AG08396 (cell line): ENCODE measurements around the gene CYLD.
A peak's percentile ranks its signal among the peaks of the same experiment; 100 is the strongest.

ENCODE experiments used
- DNase-seq: peaks from one replicate; pipeline ENCODE4 v3.0.0; 2012; ENCODE audit warnings: low spot score, mixed read lengths

Gene CYLD

DNA sequence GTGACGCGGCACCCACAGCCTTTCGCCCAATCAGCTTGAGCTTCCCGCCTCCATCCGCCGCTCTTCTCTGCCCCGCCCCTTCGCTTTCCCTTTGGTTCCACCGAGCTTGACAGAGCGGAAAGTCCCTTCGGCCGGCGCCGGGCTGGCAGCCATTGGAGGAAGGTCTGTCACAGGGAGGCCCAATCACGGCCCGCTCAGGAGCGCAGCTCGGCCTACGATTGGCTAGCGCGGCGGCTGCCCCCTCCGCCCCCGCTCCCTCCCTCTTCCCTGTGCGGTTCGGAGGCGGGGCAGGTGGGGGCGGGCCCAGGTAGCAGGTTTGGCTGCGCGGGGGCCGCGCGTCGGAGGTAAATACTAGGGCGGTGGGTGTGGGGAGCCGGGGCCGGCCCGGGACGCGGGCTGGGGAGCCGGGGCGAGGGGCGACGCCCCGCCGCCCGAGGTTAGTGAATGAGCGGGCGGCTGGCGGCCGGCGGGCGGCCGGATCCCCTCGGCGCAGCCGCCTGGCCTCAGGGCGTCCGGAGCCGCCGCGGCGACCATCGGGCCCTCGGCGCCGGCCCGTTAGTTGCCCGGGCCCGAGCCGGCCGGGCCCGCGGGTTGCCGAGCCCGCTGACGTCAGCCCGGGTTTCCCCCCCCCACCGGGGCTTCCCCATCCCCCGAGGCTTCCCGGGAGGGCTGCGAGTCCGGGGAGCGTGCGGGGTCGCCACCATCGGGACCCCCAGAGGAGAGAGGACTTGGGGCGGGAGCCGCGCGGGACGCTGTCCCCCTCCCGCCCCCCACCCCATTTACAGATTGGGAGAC, at the start of gene CYLD:
CYLD (plus strand) TSS at position 306 of the 795 bp plus-strand sequence. CDS start 7,613 bp downstream, outside the sequence.
- DNase-seq, result peak; percentile 98

DNA sequence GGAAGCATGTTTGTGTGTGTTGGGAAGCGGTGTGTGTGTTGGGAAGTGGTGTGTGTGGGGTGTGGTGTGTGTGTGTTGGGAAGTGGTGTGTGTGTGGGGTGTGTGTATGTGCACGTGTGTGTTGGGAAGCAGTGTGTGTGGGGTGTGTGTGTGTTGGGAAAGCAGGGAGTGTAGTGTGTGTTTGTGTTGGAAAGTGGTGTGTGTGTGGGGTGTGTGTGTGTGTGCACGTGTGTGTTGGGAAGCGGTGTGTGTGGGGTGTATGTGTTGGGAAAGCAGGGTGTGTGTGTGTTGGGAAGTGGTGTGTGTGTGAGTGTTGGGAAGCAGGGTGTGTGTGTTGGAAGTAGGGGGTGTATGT, 49.3 kb upstream of the CYLD start:
- DNase-seq, result no peak

DNA sequence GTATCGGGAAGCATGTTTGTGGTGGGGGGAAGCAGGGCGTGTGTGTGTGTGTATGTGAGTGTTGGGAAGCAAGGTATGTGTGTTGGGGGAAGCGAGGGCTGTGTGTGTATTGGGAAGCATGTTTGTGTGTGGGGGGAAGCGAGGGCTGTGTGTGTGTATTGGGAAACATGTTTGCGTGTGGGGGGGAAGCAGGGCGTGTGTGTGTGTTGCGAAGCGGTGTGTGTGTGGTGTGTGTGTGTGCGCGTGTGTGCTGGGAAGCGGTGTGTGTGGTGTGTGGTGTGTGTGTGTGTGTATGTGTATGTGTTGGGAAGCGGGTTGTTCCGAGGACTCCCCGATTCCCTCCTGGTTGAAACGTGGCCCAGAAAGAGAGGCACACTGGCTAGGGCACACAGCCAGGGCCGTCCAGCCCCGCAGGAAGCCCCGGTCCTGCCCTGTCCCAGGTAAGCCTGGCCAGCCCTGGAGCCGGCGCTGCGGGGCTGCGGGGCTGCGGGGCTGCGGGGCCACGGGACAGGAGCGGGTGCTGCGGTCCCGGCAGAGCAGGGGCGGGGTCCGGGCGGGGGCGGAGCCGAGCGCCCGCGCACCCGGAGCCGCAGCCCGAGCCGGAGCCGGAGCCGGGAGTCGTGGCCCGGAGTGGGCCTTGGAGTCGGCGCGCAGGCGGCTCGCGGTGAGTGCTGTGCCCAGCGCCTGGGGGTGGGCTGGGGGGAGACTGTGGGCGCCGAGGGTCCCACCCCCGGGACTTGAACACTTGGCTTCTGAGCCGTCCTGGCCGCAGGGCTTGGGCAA, 48.7 kb upstream of the CYLD start, which contains the start of gene NOD2:
NOD2 (plus strand) TSS at position 608 of the 783 bp plus-strand sequence. CDS start 5,890 bp downstream, outside the sequence.
- DNase-seq, result peak; percentile 78

DNA sequence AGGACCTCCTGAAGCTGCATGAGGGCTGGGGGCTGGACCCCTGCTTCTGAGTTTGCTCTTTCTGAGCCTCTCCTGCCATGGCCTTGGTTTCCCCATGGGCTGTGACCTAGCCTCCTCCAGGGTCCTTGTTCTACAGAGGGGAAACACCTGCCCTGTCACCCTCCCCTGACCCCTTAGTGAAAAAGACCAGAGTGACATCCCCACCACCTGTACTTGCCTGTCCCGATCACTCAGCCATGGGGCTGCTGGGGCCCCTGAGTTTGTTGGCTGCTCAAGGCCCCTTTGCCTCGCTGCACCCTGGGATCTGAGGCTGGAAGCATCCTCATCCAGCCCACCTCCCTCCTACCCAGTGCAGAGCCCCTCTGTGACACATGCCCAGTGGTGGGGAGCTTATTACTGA, 47.7 kb upstream of the CYLD start:
- no peak for DNase-seq

DNA sequence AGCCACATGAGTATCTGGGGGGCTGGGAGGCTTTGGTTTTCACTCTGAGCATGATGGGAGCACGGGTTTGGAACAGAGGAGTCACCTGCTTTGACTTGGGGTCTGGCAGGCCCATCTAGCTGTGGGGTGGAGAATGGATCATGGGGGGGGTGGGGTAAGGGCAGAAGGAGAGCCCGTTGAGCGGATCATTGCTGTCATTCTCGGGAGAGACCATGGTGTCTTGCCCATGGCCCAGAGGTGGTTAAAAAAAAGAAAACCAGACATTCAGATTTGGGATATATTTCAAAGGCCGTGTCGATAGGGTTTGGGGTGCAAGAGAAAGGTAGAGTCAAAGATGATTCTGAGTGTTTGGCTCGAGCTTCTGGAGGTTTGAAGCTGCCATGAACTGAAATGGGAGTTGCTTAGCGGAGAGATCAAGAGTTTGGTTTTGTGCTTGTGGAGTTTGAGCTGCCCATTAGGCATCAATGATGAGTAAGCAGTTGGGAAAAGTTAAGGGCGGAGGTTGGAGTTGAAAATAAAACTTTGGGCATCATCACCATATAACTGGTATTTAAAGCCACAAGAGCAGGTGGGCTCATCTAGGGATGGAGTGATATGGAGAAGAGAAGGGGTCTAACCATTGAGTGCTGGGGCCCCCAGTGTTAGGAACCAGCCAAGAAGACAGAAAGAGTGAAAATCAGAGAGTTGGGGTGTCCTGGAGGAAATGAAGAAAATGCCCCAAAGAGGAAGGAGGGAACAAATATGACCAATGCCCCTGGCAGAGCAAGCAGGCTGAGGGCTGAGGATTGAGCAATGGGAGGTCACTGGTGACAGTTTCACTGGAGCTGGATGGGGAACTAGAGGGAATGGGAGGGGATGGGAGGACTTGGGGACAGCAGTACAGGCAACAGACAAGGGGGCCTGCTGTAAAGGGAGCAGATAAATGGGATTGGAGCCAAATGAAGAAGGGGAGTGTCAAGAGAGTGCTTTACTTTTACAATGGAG, 46.6 kb upstream of the CYLD start:
- DNase-seq, result no peak

DNA sequence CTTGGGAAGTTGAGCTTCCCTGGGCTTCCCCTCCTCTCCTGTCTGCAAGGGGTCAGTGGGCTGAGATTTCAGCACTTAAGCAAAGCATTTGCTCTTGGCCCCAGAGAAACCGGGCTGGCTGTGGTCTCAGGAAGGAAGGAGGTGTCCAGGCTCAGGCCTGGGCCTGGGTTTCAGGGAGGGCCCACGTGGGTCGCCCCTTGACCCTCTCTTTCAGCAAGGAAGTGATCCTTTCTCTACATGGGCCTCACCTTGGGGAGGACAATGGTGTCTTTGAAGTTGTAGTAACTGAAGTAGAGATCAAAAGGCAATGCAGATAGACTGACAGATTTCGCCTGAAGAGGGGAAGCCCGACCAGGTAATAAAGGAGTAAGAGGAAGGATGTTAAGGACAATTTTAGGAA, 45.8 kb upstream of the CYLD start:
- no peak for DNase-seq

DNA sequence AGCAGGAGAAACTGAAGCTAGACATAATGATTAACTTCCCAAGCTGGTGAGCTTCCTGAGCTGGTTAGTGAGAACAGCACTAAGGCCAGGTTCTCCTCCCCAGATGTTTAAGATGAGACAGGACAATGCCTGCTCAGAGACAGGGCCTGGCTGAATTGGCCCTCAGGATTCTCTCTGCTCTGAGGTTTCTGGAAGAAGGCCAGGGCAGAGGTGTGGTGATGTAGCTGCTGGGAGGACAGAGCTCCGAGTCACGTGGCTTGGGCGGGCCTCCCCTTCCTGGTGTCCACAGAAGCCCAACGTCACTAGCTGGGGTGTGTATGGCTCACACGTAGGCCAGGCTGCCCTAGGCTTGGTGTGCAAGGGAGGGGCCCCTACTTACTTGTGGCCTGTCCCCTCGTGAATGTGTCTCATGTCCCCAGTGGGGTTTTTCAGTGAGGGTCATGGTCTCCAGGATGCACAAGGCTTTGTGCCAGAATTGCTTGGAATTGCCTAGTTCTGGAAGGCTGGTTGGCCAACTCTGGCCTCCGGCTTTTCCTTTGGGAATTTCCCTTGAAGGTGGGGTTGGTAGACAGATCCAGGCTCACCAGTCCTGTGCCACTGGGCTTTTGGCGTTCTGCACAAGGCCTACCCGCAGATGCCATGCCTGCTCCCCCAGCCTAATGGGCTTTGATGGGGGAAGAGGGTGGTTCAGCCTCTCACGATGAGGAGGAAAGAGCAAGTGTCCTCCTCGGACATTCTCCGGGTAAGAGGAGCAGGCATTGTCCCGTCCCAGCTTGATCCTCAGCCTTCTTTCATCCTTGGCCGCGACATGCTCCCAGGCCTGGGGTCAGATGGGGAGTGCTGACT, 45.1 kb upstream of the CYLD start:
- DNase-seq, result peak; percentile 56

DNA sequence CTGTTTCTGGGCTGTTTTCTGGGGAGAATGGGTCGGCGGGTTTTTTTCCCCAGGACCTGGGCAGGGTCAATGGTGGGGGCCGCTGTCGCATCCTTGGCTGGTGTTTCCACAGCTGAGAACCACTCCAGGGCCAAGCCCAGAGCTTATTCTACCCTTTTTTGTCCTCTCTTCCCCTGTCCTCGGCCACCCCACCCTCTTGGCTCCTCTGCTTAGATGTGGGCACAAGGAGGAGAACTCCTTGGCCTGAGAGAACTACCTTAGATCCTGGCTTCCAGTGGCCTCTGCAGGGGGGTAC, 44.5 kb upstream of the CYLD start:
- no peak for DNase-seq

DNA sequence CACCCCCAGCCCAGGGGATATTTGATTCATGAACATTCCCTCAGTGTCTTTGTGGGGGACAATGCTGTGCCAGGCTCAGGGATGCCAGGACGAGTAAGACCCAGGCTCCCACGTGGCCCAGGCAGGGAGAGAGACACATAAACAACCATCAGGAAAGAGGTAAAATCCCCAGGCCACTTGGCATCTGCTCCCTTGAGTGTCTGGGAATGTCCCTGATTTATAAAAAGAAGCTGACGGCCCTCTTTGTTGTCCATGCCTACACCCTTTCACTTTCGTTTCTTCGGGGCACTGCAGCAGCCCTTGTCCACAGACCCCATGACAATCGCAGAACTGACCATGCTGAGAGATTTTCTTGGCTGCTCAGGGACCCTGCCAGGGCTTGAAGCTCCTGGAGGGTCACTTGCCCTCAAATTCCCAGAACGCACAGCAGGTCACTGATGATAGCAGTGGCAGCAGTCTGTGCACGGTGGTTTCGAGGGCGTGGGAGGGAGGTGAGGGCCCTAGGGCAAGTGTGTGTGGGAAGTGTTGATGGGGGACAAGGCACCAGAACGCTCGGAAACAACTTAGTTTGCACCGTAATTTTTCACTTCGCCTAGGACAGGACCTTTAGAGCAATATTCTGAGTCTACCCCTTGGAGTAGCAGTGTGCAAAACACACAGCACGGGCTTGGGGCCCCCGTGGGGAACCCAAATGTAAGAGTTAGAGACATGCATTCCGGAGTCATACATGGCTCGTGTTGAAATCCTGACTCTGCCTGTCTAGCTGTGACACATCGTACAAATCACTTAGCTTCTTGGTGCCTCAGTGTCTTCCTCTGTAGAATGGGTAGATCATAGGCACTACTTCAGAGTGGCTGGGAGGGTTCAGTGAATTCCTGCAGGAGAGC, 43.8 kb upstream of the CYLD start:
- DNase-seq, result peak; percentile 73

DNA sequence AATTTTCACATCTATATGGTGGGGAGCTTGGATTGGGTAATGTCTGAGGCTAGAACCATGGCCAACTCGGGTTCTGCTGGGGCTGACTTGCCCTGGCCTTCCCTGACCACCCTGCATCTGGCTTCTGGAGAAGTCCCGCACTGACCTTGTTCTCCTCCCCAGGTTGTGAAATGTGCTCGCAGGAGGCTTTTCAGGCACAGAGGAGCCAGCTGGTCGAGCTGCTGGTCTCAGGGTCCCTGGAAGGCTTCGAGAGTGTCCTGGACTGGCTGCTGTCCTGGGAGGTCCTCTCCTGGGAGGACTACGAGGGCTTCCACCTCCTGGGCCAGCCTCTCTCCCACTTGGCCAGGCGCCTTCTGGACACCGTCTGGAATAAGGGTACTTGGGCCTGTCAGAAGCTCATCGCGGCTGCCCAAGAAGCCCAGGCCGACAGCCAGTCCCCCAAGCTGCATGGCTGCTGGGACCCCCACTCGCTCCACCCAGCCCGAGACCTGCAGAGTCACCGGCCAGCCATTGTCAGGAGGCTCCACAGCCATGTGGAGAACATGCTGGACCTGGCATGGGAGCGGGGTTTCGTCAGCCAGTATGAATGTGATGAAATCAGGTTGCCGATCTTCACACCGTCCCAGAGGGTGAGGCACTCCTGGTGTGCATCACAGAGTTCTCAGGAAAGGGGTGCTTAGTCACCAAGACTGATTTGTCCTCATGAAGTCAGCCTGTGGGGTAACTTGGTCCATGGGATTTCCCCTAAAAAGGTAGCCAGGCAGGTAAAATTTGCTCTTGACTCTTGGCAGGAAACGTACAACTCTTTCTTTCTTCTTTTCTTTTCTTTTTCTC, 42.3 kb upstream of the CYLD start:
- DNase-seq, result no peak

DNA sequence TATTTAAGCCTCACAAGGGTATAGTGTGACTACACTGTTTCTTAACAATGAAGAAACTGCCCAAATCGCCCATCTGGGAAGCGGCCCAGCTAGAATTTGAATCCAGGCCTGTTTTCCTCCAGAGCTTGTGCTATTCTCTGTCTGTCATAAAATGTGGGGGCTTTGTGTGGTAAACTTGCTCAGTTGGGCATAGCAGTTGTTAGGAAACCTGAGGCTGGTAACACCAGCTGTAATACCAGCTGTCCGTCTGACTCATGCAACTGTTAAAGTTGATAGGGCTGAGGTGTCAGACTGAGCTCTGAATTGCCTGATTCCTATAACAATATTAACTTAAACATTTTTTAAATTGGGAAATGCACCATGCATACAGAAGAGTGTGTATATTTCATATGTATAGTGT, 39.2 kb upstream of the CYLD start:
- DNase-seq, result no peak

DNA sequence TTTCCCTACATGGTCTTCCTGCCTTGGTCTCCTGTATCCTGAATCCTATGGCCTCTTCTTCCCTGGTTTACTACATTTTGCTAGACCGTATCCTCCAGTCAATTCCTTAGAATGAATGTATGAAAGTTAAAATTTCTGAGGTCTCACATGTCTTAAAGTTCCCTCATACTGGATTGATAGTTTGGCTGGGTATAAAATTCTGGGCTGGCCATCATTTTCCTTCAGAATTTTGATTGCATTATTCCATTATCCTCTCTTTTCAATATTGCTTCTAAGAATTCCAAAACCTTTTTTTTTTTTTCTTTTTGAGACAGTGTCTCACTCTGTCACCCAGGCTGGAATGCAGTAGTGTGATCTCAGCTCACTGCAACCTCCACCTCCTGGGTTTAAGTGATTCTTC, 37.6 kb upstream of the CYLD start:
- DNase-seq, result no peak

DNA sequence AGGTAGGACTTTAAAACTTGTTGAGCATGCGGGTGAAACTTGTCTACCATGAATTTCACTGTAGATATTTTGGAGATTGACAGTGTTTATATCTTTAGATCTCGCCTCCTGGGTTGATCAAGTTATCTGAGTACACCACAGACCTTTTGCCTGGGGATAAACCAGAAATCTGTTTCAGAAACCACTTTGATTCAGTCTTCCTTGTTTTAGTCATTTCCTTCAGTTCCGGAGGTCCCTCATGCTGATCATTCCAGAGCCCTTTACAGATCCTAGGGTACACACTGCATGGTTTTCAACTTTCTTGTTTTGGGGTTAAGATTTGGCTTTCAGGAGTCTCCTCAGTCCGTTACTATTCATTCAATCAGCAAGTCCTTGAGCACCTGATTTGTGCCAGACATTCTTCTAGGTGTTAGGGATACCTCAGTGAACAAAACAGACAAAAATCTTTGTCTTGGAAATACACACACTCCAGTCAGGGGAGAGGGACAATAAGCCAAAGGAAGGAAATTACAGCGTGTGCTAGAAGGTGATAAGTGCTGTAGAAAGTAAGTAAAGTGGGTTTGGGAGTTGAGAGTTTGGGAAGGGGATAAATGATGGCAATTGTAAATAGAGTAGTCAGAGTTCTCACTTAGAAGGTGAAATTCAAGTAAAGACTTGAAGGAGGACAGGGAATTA, 36.3 kb upstream of the CYLD start:
- DNase-seq, result no peak

DNA sequence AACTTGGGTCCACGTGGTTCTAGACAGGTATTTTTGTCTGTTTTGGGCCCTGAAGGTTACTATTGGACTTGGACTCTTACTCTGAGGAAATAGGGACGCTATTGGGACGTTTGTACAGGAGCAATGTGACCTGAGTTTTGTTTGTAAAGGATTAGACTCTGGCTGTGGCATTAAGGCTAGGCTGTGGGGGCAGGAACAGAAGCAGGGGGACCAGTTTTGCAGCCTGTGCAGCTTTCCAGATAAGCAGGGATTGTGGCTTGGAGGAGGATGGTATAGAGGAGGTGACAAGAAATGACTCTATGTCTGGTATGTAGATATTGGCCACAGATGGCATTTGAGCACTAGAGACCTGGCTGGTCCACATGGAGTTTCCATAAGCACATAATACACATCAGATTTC, 35.6 kb upstream of the CYLD start:
- DNase-seq, result no peak

DNA sequence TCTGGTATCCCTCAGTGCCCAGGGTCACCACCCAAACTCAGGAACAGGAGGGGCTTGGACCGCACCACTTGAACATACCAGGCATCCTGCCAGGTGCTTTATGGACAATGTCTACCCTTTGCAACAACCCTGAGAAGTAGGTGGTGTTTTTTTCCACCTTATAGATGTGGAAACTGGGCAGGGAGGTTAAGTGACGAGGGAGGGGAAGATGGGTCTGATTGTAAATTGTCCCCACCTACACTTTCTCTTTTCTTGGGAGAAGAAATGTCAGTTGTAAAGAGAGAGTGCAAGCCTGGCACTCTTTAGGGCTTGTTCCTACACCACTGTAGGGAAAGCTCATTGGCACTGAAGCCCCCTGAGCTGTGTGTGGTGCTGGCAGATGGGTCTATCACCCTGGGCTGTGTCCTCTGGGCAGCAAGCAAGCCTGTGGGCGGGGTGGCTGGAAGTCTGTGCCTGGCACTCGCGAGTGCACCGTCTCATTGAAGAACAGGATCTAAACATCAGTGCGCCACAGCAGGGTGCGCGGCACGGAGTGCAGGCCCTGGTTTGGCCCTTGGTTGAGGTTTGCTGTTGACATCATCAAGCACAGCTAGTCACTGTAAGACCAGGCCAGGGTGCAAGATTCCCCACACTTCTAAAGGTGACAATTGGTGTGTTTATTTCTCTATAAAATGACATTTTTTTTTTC, 33.4 kb upstream of the CYLD start:
- no peak for DNase-seq

DNA sequence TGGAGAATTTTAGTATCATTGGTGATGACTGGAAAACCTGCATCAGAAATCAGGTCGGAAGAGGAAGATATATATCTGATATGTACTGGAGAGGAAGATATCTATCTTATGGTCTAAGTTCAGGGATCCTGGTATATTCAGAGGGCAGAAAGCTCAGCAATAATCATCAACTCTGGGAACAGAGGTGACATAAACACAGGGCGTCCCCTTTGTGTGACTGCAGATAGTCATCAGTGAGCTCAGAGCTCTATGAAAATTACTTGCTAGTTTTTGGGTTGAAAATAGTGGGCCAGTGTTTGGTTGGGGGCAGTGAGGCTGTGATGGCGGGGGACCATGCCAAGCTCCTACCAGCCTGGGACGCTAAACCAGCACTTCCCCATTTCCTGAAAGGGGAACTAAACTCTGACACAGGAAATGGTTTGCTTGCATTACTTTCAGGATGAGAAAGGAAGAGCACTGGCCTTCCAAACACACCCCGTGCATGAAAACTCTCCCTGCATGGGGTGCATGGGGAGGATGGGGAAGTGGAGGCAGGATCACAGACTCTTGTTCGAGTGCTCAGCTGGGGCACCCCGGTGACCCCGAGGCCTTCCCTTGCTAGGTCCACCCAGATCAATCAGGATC, 32.7 kb upstream of the CYLD start:
- DNase-seq, result no peak

DNA sequence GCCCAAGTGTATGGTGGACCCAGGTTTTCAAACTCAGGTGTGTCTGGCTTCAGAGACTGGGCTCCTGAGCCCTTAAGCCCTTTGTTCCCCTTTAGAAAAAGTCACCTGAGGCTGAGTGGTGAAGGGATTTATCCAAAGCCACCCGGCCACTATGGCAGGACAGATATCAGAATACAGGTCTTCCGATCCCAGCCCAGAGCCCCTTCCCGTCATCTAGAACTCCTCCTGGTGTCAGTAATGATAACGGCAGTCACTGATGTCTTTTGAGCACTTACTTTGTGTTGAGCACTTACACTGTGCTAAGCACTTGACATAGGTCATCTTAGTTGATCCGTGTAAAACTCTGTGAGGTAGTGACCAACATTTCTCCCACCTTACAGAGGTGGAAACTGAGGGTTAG, 31.9 kb upstream of the CYLD start:
- DNase-seq, result no peak

DNA sequence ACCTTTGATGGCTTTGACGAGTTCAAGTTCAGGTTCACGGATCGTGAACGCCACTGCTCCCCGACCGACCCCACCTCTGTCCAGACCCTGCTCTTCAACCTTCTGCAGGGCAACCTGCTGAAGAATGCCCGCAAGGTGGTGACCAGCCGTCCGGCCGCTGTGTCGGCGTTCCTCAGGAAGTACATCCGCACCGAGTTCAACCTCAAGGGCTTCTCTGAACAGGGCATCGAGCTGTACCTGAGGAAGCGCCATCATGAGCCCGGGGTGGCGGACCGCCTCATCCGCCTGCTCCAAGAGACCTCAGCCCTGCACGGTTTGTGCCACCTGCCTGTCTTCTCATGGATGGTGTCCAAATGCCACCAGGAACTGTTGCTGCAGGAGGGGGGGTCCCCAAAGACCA, 30.8 kb upstream of the CYLD start:
- no peak for DNase-seq
